Muscle of leg (tissue), 11 donors: Measurements from ENCODE around the gene FAM185A. TPM values are rescaled to one million over a fixed set of nuclear protein-coding genes. Genes with fewer than 3 reads are reported as not detected.
"Not testable (repeated sequence)": the region's sequence is repeated elsewhere in the genome, so short reads cannot be mapped to it uniquely, and the experiment has no call there.

Source experiments
- DNase-seq: peaks from one replicate; pipeline ENCODE4 v3.0.0; 2013
- H3K27ac ChIP-seq: one replicate; pipeline ENCODE4 v1.5.1; 2013; ENCODE audit warnings: mild to moderate bottlenecking, low read length, control low read depth
- H3K27me3 ChIP-seq: one replicate; pipeline ENCODE4 v1.6.1; 2013; ENCODE audit warnings: low read length; ENCODE audit not compliant: control insufficient read depth, insufficient read depth
- H3K36me3 ChIP-seq: one replicate; pipeline ENCODE4 v1.6.1; 2013; ENCODE audit warnings: low read length; ENCODE audit not compliant: control insufficient read depth, insufficient read depth
- H3K4me1 ChIP-seq: one replicate; pipeline ENCODE4 v1.6.1; 2013; ENCODE audit warnings: low read length; ENCODE audit not compliant: control insufficient read depth, insufficient read depth
- H3K4me3 ChIP-seq: one replicate; pipeline ENCODE4 v1.5.1; 2013; ENCODE audit warnings: low read length, control low read depth
- H3K9me3 ChIP-seq: replicated peaks from 2 replicates; pipeline ENCODE4 v1.6.1; 2013; ENCODE audit warnings: low read depth, low read length; ENCODE audit not compliant: control insufficient read depth
- WGBS: methylation state at CpG from one replicate; pipeline ENCODE4 v1.1.5; 2013; ENCODE audit warnings: missing lambda C conversion rate; ENCODE audit not compliant: insufficient coverage; 5-methylcytosine and 5-hydroxymethylcytosine counted together
- polyA plus RNA-seq, 8 donors: library from polyadenylated mRNA; unstranded; fragments of 120-200 nt; gene quantifications; one replicate each; pipeline versions ENCODE4 v1.2.1 to v1.2.3, GENCODE V29; 2013; ENCODE audit warnings: inconsistent platforms in 1 of 8, low replicate concordance in 1 of 8; ENCODE audit not compliant: insufficient read length in 8 of 8, insufficient read depth in 1 of 8
- total RNA-seq: library from RNA; stranded (reverse); fragments of 120-200 nt; gene quantifications from one replicate; pipeline ENCODE4 v1.2.4, GENCODE V29; 2013

Gene FAM185A
- total and polyA plus RNA-seq, 9 donors, result 4.3 to 7.4 (median 4.8) TPM

DNA sequence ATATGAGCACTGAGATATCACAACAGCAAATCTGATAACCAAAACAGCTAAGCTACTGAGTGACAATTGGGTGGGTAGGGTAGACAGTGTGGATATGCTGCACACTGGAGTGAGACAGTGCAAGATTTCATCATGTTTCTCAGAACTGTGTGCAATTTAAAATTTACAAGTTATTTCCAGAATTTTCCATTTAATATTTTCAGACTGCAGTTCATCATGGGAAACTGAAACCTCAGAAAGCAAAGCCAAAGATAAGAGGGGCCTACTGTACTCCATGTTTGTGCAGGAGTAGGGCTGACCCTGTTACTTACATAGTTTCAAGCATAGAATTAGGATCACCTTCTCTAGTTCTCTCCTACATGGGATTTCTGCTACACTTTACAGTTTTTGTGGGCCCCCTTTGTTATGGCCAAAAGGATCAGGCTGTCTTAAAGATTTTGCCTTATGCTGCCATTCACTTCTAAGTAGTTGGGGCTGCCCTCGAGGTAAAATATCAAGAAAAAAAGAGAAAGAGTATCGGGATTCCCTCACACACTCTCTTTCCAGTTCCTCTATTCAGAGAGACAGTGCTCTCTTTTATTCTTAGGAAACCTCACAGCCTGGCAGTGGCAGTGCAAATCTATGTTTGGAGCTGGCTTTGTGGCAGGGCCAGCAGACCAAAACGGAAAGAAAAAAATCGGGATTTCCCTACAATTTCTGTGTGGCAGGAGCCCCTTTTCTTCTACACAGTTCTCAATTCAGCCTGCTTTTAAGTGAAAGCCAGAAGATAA lies 6.6 kb upstream of the FAM185A start:
- not testable (repeated sequence) for DNase-seq, H3K27me3 ChIP-seq, H3K27ac ChIP-seq, H3K4me3 ChIP-seq, H3K4me1 ChIP-seq, H3K9me3 ChIP-seq, H3K36me3 ChIP-seq
- no CpG with 5 or more reads among the region's 4 CpGs for WGBS

DNA sequence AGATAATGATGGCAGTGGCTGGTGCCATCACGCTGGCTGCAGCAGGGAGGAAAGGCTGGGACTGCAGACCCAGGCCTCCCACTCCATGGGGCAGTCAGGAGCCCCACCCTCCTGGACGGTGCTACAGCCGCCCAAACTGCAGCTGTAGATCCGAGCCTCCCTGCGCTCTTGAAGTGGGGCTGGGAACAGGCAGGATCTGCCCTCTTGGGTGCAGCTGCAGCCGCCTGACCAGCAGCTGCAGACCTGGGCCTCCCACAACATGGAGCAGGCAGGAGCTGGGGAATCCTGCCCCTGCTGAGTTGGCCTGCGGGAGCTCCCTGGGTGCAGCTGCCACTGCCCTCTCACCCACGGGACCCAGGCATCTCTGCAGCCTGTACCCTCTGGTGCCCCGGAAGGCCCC lies 4.9 kb upstream of the FAM185A start:
- not testable (repeated sequence) for H3K27ac ChIP-seq, H3K4me3 ChIP-seq, H3K9me3 ChIP-seq, H3K4me1 ChIP-seq, H3K36me3 ChIP-seq, H3K27me3 ChIP-seq
- DNase-seq, result peak; percentile 15
- no CpG with 5 or more reads among the region's 9 CpGs for WGBS

DNA sequence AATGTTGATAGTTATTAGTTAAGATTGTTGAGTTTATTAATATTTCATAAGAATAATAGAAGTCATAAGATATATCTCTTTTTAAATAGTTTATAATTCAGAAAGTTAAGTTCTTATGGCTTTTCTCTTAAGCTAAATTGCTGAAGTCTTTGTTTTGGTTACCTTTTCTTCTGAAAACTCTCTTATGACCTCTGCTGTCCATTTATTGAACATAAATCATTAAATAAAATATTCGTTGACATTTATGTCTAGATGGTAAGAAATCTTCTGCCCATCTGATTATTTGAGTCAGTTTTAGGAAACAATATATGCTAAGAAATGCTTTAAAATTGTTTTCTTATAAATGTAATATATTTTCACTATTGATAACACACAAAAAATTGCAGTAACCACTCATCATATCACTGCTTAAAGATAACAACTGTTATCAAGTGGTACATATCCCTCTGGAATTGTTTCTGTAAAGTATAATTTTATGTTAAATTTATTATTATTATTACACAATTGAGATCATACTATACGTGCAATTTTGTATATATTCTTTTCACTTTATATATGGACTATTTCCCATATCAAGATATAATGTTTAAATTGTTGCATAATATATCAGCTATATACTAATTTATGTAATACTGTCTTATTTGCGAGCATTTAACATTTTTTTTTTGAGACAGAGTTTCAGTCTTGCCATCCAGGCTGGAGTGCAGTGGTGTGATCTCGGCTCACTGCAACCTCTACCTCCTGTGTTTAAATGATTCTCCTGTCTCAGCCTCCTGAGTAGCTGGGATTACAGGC lies 3.1 kb upstream of the FAM185A start:
- H3K4me1 ChIP-seq, H3K9me3 ChIP-seq, H3K27me3 ChIP-seq, H3K36me3 ChIP-seq, H3K27ac ChIP-seq, DNase-seq, H3K4me3 ChIP-seq: not testable (repeated sequence)
- 100% methylated on average over 1 of the region's 4 CpGs for WGBS

DNA sequence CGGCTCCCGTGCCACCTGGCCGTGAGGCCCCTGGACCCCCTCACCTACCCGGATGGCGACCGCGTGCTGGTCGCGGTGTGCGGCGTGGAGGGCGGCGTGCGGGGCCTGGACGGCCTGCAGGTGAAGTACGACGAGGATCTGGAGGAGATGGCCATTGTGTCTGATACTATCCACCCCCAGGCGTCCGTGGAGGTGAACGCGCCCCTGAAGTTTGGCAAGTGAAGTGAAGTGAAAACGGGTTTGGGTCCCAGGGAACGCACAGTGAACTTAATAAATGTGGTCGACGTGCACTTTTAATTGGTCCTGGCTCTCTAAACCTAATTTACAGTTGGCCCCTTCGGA lies 617 bp downstream of the FAM185A start:
- not testable (repeated sequence) for H3K27me3 ChIP-seq, H3K27ac ChIP-seq, H3K4me1 ChIP-seq, H3K36me3 ChIP-seq, DNase-seq, H3K9me3 ChIP-seq
- WGBS, result 7% methylated on average over 4 of the region's 26 CpGs
- H3K4me3 ChIP-seq, result peak overlapping the region; percentile 61

GRCh38 chr7:102758227-102758626 lies 9.4 kb downstream of the FAM185A start:
- H3K36me3 ChIP-seq, H3K27me3 ChIP-seq, H3K9me3 ChIP-seq, DNase-seq, H3K4me1 ChIP-seq, H3K4me3 ChIP-seq, H3K27ac ChIP-seq: not testable (repeated sequence)
- no CpG with 5 or more reads among the region's 1 CpG for WGBS

- not testable (repeated sequence) for DNase-seq, H3K9me3 ChIP-seq, H3K36me3 ChIP-seq, H3K4me1 ChIP-seq, H3K4me3 ChIP-seq, H3K27me3 ChIP-seq, H3K27ac ChIP-seq
- no CpG with 5 or more reads among the region's 1 CpG for WGBS
Observed at GRCh38 chr7:102759934-102760333, 11.1 kb downstream of the FAM185A start.

DNA sequence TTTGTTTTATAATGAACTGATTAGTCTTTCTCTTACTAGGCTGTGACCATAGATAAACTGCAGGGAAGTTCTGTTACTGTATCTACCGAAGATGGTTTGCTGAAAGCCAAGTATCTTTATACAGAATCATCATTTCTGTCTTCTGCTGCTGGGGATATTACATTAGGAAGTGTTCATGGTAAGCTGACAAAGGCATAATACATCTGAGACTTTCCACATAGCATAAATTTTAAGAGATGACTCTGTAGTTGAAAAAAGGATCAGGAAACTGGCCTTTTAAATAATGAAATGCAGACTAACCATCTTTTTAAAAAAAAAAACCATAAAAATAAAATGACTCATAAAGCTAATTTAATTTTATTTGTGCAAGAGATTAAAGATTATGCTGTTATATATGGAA lies 12.4 kb downstream of the FAM185A start:
- H3K9me3 ChIP-seq, DNase-seq, H3K27ac ChIP-seq, H3K4me3 ChIP-seq, H3K27me3 ChIP-seq, H3K4me1 ChIP-seq, H3K36me3 ChIP-seq: not testable (repeated sequence)
- WGBS, result no CpG with 5 or more reads among the region's 1 CpG

- H3K36me3 ChIP-seq, H3K4me3 ChIP-seq, H3K4me1 ChIP-seq, H3K27ac ChIP-seq, H3K9me3 ChIP-seq, H3K27me3 ChIP-seq: not testable (repeated sequence)
- DNase-seq, result peak; percentile 17
- no CpG with 5 or more reads among the region's 6 CpGs for WGBS
Observed at GRCh38 chr7:102763295-102763905, 14.6 kb downstream of the FAM185A start.

DNA sequence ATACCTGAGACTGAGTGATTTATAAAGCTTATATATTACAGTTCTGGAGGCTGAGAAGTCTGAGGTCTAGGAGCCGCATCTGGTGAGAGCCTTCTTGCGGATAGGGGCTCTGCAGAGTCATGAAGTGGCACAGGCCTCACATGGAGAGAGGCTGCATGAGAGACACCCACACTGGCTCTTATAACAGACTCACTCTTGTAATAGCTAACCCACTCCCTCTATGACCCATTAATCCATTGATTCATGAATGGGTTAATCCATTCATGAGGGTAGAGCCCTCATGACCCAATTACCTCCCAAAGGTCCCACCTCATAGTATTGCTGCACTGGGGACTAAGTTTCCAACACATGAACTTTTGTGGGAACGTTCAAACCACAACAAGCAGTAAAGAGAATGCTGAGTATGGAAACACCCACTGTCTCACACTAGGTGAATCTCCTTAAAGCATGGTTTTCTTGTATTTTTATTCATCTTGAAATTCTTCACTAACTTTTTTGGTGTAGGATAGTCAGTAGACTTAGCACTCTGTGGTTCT lies 20.9 kb downstream of the FAM185A start:
- H3K9me3 ChIP-seq, H3K36me3 ChIP-seq, DNase-seq, H3K27ac ChIP-seq, H3K27me3 ChIP-seq, H3K4me3 ChIP-seq, H3K4me1 ChIP-seq: not testable (repeated sequence)
- no CpG with 5 or more reads among the region's 3 CpGs for WGBS

GRCh38 chr7:102770467-102770866 lies 21.7 kb downstream of the FAM185A start:
- H3K4me3 ChIP-seq, H3K27ac ChIP-seq, H3K4me1 ChIP-seq, H3K36me3 ChIP-seq, DNase-seq, H3K9me3 ChIP-seq, H3K27me3 ChIP-seq: not testable (repeated sequence)
- WGBS, result no CpG with 5 or more reads among the region's 3 CpGs
